GM23338 (cell line): Measurements from ENCODE around the gene FBXO24. TPM values are rescaled to one million over a fixed set of nuclear protein-coding genes. Genes with fewer than 3 reads are reported as not detected.

Source experiments
- ATAC-seq: fragments of 200-7000 bp; cut with Tn5 transposase; 3 replicates; pipeline ENCODE4 v1.9.1; 2020
- DNase-seq: peaks from one replicate; pipeline ENCODE4 v3.0.0-alpha.2; 2015; ENCODE audit warnings: low spot score
- H2AFZ ChIP-seq: fragments of 200-600 bp; sonication (generic); 2 replicates; pipeline ENCODE4 v1.8.0; 2016; ENCODE audit warnings: antibody characterized with exemption, mild to moderate bottlenecking, moderate library complexity
- H3F3A ChIP-seq: fragments of 200-600 bp; sonication (generic); replicated peaks from 2 replicates; pipeline ENCODE4 v1.8.0; 2017; ENCODE audit warnings: antibody characterized with exemption, mixed run types, low read depth
- H3K27ac ChIP-seq: fragments of 200-600 bp; sonication (generic); 2 replicates; pipeline ENCODE4 v1.6.1; 2016; ENCODE audit warnings: low read depth
- H3K27me3 ChIP-seq: fragments of 200-600 bp; sonication (generic); 2 replicates; pipeline ENCODE4 v1.8.0; 2016; ENCODE audit warnings: mild to moderate bottlenecking, mixed run types, moderate library complexity; ENCODE audit not compliant: insufficient read depth
- H3K36me3 ChIP-seq: fragments of 200-600 bp; sonication (generic); 2 replicates; pipeline ENCODE4 v1.8.0; 2016; ENCODE audit warnings: mild to moderate bottlenecking; ENCODE audit not compliant: insufficient read depth
- H3K4me1 ChIP-seq: fragments of 200-600 bp; sonication (generic); 2 replicates; pipeline ENCODE4 v1.8.0; 2016; ENCODE audit warnings: mild to moderate bottlenecking, moderate library complexity; ENCODE audit not compliant: insufficient read depth
- H3K4me2 ChIP-seq: fragments of 200-600 bp; sonication (generic); 2 replicates; pipeline ENCODE4 v1.7.1; 2017; ENCODE audit warnings: mixed run types
- H3K4me3 ChIP-seq: fragments of 200-600 bp; sonication (generic); 2 replicates; pipeline ENCODE4 v1.6.1; 2016; ENCODE audit warnings: mixed run types
- H3K79me2 ChIP-seq: fragments of 200-600 bp; sonication (generic); replicated peaks from 2 replicates; pipeline ENCODE4 v1.8.0; 2017; ENCODE audit warnings: mild to moderate bottlenecking; ENCODE audit not compliant: insufficient read depth
- H3K9me2 ChIP-seq: fragments of 200-600 bp; sonication (generic); 2 replicates; pipeline ENCODE4 v1.8.0; 2017; ENCODE audit not compliant: insufficient read depth
- H4K20me1 ChIP-seq: fragments of 200-600 bp; sonication (generic); replicated peaks from 2 replicates; pipeline ENCODE4 v1.8.0; 2017; ENCODE audit warnings: mild to moderate bottlenecking; ENCODE audit not compliant: insufficient read depth
- H3K27ac Mint-ChIP-seq: 2 replicates; pipeline ENCODE4 v1.8.0; 2020; ENCODE audit warnings: inconsistent platforms, mild to moderate bottlenecking, moderate library complexity, mixed read lengths
- H3K27me3 Mint-ChIP-seq: 3 replicates; pipeline ENCODE4 v1.8.0; 2022; ENCODE audit warnings: low read depth, mild to moderate bottlenecking, moderate library complexity, mixed read lengths, inconsistent platforms; ENCODE audit not compliant: insufficient read depth, poor library complexity
- H3K36me3 Mint-ChIP-seq: 3 replicates; pipeline ENCODE4 v1.8.0; 2021; ENCODE audit warnings: low read depth, mild to moderate bottlenecking, inconsistent platforms, moderate library complexity, mixed read lengths
- H3K4me1 Mint-ChIP-seq: 3 replicates; pipeline ENCODE4 v1.8.0; 2020; ENCODE audit warnings: mild to moderate bottlenecking, inconsistent platforms, mixed read lengths
- H3K4me3 Mint-ChIP-seq: 3 replicates; pipeline ENCODE4 v1.8.0; 2021; ENCODE audit warnings: moderate library complexity, mild to moderate bottlenecking, inconsistent platforms, mixed read lengths
- H3K9me3 Mint-ChIP-seq: 3 replicates; pipeline ENCODE4 v1.8.0; 2020; ENCODE audit warnings: moderate library complexity, mild to moderate bottlenecking, inconsistent platforms, mixed read lengths
- EZH2 ChIP-seq: fragments of 200-600 bp; sonication (generic); IDR thresholded peaks from one replicate; pipeline ENCODE4 v1.8.0; 2017; ENCODE audit warnings: antibody characterized with exemption, mild to moderate bottlenecking, low read depth; ENCODE audit not compliant: unreplicated experiment
- EZH2phosphoT487 ChIP-seq: fragments of 200-600 bp; sonication (generic); IDR thresholded peaks from one replicate; pipeline ENCODE4 v1.8.1; 2018; ENCODE audit warnings: antibody characterized with exemption; ENCODE audit not compliant: unreplicated experiment
- ZNF331 ChIP-seq: fragments of 250-450 bp; sonication (Bioruptor Pico); IDR thresholded peaks from 2 replicates; pipeline ENCODE4 v1.5.0; 2020; ENCODE audit warnings: low read depth, mild to moderate bottlenecking, moderate library complexity
- polyA plus RNA-seq: library from polyadenylated mRNA; unstranded; fragments of >200 nt; fragmentation: Nextera tagmentation; extraction: Ambion mirVana; gene quantifications from 2 replicates; pipeline ENCODE4 v1.2.1, GENCODE V29; 2016
- total RNA-seq: library from RNA; depleted of rRNA; stranded (reverse); fragments of >200 nt; shearing (Covaris generic); gene quantifications from 2 replicates; pipeline ENCODE4 v1.2.3, GENCODE V29; 2014
- TF ChIP-seq, protein P1 (sequence below): IDR thresholded peaks from one replicate; pipeline ENCODE4 v1.6.1; 2018; ENCODE audit warnings: antibody characterized with exemption; ENCODE audit not compliant: unreplicated experiment

FBXO24 gene
- total and polyA plus RNA-seq, 2 experiments from 2014 or later: 2.1 to 2.4 TPM

DNA sequence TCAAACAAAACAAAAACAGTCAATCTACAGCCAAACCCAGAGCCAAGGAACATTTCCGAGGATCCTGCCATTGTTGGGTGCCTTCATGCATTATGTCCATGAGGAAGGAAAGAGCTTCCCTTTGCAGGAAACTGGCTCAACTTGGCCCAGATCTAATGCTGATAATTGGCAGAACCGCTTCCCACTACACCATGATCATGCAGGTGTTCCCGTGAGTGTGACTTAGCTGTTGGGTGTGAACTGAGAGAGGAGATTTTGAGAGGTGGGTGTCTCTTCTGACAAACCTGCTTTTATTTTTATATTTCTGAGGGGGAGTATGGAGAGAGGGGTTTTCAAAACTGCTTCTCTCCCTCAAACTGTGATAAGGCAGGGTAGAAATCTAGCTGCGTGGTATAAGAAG lies 27.0 kb upstream of the FBXO24 start:
- DNase-seq (no peak), ATAC-seq (no peak)
- TF ChIP-seq EZH2phosphoT487 (no peak), EZH2 (no peak), ZNF331 (no peak)
- Histone ChIP-seq H3K9me2 (no peaks in the 10 kb centered on the region), H3K4me3 (no peak overlapping the region), H4K20me1 (0 out of 2 replicates have a peak, but pooled peaks cover 2% of the 10 kb centered on the region), H3K4me1 (no peaks in the 10 kb centered on the region), H3K27me3 (no peaks in the 10 kb centered on the region), H2AFZ (no peak overlapping the region), H3K79me2 (no peaks in the 10 kb centered on the region), H3F3A (0 out of 2 replicates have a peak, but pooled peaks cover 2% of the 10 kb centered on the region), H3K36me3 (no peaks in the 10 kb centered on the region; the same call in 1 of the 2 replicates), H3K27ac (no peak overlapping the region), H3K4me2 (no peak overlapping the region)
- Mint-ChIP-seq H3K36me3 (peaks cover 9% of the 10 kb centered on the region; the same call in 2 of the 3 replicates), H3K4me3 (no peak overlapping the region), H3K27me3 (peaks cover 10% of the 10 kb centered on the region), H3K4me1 (no peaks in the 10 kb centered on the region; the same call in 1 of the 3 replicates), H3K27ac (no peak overlapping the region), H3K9me3 (no peaks in the 10 kb centered on the region)

DNA sequence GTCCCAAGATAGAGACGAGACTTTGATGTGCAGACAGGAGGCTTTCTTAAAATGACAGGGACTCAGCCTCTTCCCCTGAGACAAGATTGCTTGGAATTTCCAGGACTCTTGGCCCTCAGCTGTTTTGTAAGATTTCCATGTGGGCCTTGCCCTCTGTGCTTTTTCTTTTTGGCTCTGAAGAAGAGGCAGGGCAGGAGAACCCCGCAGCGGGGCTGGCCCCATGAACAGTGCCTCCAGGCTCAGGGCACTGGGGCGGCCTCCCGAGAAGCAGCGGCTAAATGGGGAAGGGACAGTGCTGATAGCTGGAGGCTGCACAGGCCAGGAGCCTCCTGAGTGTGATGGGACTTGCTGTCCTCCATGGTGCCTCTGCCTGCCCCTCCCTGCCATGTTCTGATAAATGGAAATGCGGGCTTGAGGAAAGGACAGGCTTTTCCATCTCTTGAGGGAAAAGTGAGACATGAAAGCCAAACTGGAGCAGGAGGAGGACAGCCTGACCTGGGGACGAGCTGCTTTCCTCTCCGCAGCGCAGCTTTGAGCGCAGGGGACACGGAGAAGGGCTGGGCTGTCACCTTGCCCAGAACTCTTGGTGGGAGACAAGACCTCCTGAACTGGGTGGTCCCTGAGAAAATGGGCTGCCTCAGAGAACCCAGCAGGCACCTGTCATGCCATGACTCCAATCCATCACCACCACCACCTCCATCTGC lies 24.5 kb upstream of the FBXO24 start:
- Histone ChIP-seq H4K20me1 (0 out of 2 replicates have a peak, but pooled peaks cover 2% of the 10 kb centered on the region), H3K79me2 (no peaks in the 10 kb centered on the region), H3K4me3 (no peak overlapping the region), H3K9me2 (no peaks in the 10 kb centered on the region), H2AFZ (no peak overlapping the region), H3F3A (0 out of 2 replicates have a peak, but pooled peaks cover 4% of the 10 kb centered on the region), H3K4me1 (no peaks in the 10 kb centered on the region), H3K4me2 (no peak overlapping the region), H3K27ac (no peak overlapping the region), H3K27me3 (no peaks in the 10 kb centered on the region), H3K36me3 (no peaks in the 10 kb centered on the region)
- no peak for DNase-seq
- no peaks in the 10 kb centered on the region for H3K9me3 Mint-ChIP-seq
- H3K4me1 Mint-ChIP-seq: peaks cover 10% of the 10 kb centered on the region
- H3K27me3 Mint-ChIP-seq: peaks cover 14% of the 10 kb centered on the region
- H3K27ac Mint-ChIP-seq: no peak overlapping the region
- TF ChIP-seq, protein P1, sequence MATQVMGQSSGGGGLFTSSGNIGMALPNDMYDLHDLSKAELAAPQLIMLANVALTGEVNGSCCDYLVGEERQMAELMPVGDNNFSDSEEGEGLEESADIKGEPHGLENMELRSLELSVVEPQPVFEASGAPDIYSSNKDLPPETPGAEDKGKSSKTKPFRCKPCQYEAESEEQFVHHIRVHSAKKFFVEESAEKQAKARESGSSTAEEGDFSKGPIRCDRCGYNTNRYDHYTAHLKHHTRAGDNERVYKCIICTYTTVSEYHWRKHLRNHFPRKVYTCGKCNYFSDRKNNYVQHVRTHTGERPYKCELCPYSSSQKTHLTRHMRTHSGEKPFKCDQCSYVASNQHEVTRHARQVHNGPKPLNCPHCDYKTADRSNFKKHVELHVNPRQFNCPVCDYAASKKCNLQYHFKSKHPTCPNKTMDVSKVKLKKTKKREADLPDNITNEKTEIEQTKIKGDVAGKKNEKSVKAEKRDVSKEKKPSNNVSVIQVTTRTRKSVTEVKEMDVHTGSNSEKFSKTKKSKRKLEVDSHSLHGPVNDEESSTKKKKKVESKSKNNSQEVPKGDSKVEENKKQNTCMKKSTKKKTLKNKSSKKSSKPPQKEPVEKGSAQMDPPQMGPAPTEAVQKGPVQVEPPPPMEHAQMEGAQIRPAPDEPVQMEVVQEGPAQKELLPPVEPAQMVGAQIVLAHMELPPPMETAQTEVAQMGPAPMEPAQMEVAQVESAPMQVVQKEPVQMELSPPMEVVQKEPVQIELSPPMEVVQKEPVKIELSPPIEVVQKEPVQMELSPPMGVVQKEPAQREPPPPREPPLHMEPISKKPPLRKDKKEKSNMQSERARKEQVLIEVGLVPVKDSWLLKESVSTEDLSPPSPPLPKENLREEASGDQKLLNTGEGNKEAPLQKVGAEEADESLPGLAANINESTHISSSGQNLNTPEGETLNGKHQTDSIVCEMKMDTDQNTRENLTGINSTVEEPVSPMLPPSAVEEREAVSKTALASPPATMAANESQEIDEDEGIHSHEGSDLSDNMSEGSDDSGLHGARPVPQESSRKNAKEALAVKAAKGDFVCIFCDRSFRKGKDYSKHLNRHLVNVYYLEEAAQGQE: no peak
- no peak for TF ChIP-seq EZH2
- H3K4me3 Mint-ChIP-seq: no peak overlapping the region
- ATAC-seq: no peak
- H3K36me3 Mint-ChIP-seq: peaks cover 5% of the 10 kb centered on the region; the same call in 2 of the 3 replicates
